ENCODE results near the gene BDKRB2.

Gene BDKRB2

DNA sequence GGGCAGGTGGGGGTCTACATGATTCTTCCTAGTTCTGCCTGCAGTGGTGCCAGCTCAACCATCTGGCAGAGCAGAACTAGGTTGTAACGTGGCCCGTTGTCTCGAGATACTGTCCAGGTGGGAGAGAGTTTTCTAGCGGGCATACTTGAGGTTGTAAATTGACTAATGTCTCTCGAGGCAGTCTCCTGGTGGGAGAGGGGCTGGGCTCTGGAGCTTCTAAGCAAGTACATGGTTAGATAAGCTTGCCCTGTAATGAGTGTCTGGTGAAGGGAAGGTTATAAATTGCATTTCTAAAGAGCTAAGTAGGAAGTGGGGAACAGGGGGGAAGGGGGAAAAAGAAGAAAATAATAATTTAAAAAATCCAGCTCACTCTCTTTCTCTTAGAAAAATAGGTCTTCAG lies 69.5 kb downstream of the BDKRB2 start:
- no peak for FAIRE-seq

GRCh38 chr14:96274543-96274942 lies 69.9 kb downstream of the BDKRB2 start:
- no peak for FAIRE-seq

GRCh38 chr14:96275177-96276112 lies 70.8 kb downstream of the BDKRB2 start:
- no peak for FAIRE-seq

DNA sequence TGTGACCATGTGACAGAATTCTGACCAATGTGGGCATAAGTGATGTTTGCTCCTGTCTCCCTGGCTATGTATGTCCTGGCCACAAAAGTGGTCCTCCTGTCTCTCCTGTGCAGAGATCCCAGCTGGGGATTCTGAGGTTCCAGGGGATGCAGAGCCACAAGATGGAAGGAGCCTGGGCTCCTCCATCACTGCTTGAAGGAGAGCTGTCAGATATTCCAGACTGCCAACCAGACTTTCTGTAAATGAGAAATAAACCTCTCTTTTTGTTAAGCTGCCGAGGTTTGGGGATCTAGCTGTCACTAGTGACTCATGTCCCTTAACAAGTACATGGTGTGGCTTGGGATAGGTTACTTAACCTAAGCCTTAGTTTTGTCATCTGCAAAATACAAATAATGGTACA lies 73.3 kb downstream of the BDKRB2 start:
- no peak for FAIRE-seq

GRCh38 chr14:96279564-96279963 lies 74.9 kb downstream of the BDKRB2 start:
- no peak for FAIRE-seq

GRCh38 chr14:96280104-96280503 lies 75.5 kb downstream of the BDKRB2 start:
- no peak for FAIRE-seq

GRCh38 chr14:96281486-96281885 lies 76.8 kb downstream of the BDKRB2 start:
- no peak for FAIRE-seq

GRCh38 chr14:96284008-96284407 lies 79.4 kb downstream of the BDKRB2 start:
- no peak for FAIRE-seq

- no peak for FAIRE-seq
Measured at GRCh38 chr14:96284430-96284829, 79.8 kb downstream of the BDKRB2 start.

- FAIRE-seq, result no peak
Measured at GRCh38 chr14:96285667-96286066, 81.0 kb downstream of the BDKRB2 start.

DNA sequence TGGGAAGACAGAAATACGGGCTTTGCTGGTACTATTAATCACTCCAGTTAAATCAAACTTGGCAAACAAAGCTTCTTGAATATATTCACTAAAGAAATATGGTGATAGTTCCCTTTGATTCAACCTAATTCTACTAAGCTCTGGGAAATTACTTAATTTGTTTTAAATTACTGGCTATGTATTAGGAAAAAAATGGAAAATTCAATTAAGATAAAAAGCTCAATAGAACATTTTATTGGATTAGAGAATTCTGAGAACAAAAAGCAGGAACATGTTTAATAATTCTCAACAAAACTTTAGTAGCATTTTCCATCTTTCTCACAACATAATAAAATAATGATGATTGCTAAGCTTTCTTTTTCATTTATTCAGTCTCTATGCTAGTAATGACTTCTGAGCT lies 81.6 kb downstream of the BDKRB2 start:
- no peak for FAIRE-seq

- FAIRE-seq, result no peak
Measured at GRCh38 chr14:96287856-96288255, 83.2 kb downstream of the BDKRB2 start.
